GM12874 (cell line): Measurements from ENCODE around the gene KLHL9.

Source experiments
- TF ChIP-seq, protein P1 (sequence below): IDR thresholded peaks from 2 replicates; pipeline ENCODE4 v1.5.1; 2011; ENCODE audit warnings: low read depth, mild to moderate bottlenecking, control low read depth, low read length, moderate library complexity; ENCODE audit not compliant: insufficient read depth

The KLHL9 gene

GRCh38 chr9:21286099-21286498 is 49.1 kb downstream of the KLHL9 start:
- TF ChIP-seq, protein P1, sequence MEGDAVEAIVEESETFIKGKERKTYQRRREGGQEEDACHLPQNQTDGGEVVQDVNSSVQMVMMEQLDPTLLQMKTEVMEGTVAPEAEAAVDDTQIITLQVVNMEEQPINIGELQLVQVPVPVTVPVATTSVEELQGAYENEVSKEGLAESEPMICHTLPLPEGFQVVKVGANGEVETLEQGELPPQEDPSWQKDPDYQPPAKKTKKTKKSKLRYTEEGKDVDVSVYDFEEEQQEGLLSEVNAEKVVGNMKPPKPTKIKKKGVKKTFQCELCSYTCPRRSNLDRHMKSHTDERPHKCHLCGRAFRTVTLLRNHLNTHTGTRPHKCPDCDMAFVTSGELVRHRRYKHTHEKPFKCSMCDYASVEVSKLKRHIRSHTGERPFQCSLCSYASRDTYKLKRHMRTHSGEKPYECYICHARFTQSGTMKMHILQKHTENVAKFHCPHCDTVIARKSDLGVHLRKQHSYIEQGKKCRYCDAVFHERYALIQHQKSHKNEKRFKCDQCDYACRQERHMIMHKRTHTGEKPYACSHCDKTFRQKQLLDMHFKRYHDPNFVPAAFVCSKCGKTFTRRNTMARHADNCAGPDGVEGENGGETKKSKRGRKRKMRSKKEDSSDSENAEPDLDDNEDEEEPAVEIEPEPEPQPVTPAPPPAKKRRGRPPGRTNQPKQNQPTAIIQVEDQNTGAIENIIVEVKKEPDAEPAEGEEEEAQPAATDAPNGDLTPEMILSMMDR = no peak

GRCh38 chr9:21281275-21281674 is 53.9 kb downstream of the KLHL9 start:
- TF ChIP-seq, protein P1 = no peak
